SK-N-MC (cell line): Measurements from ENCODE around the gene TMEM109.

ENCODE experiments used
- EZH2 ChIP-seq: fragments of 200-600 bp; sonication (generic); IDR thresholded peaks from one replicate; pipeline ENCODE4 v1.6.1; 2017; ENCODE audit warnings: antibody characterized with exemption
- FOXP2 ChIP-seq: optimal IDR thresholded peaks from 2 replicates; pipeline ENCODE3; 2011; ENCODE audit warnings: mild to moderate bottlenecking, moderate library complexity; ENCODE audit not compliant: insufficient read depth; ENCODE audit errors: extremely low read length, control extremely low read depth
- POLR2AphosphoS5 ChIP-seq: IDR thresholded peaks from 2 replicates; pipeline ENCODE4 v1.6.1; 2012; ENCODE audit warnings: mild to moderate bottlenecking, low read depth, low read length, borderline replicate concordance

- TF ChIP-seq EZH2 (no peak), POLR2AphosphoS5 (no peak), FOXP2 (no peak)
Measured at GRCh38 chr11:60912223-60912850, 1.6 kb upstream of the TMEM109 start.
